HG03521 (cell line): ENCODE data around the gene OR13G1.
"Not testable (repeated sequence)": the region's sequence is repeated elsewhere in the genome, so short reads cannot be mapped to it uniquely, and the experiment has no call there.

Experiments
- ATAC-seq: cut with Tn5 transposase; IDR thresholded peaks from one replicate; pipeline ENCODE4 v1.9.1; 2021; ENCODE audit warnings: mild to moderate bottlenecking, moderate library complexity; ENCODE audit not compliant: unreplicated experiment

OR13G1 gene

GRCh38 chr1:247679639-247680038, at the start of gene OR13G1:
Gene OR13G1, minus strand, starts transcription at chr1:247679739. Its CDS starts 6,698 bp downstream, at chr1:247673041.
- no peak for ATAC-seq

- no peak for ATAC-seq
Observed at GRCh38 chr1:247721222-247721621, 41.7 kb upstream of the OR13G1 start.

- ATAC-seq: no peak
Observed at GRCh38 chr1:247716546-247716945, 37.0 kb upstream of the OR13G1 start, which contains the start of gene OR6F1. Gene OR6F1, minus strand, starts transcription at chr1:247716646. Its CDS starts 3,891 bp downstream, at chr1:247712755.

GRCh38 chr1:247713753-247714152, 34.2 kb upstream of the OR13G1 start:
- no peak for ATAC-seq

- ATAC-seq: not testable (repeated sequence)
Observed at GRCh38 chr1:247710681-247711080, 31.1 kb upstream of the OR13G1 start.

- ATAC-seq: no peak
Observed at GRCh38 chr1:247701338-247701737, 21.8 kb upstream of the OR13G1 start.

GRCh38 chr1:247681288-247681897, 1.9 kb upstream of the OR13G1 start:
- peak; percentile 82 for ATAC-seq

GRCh38 chr1:247680171-247680570, 632 bp upstream of the OR13G1 start:
- no peak for ATAC-seq

- ATAC-seq: no peak
Observed at GRCh38 chr1:247669225-247669624, 10.3 kb downstream of the OR13G1 start.

- peak; percentile 46 for ATAC-seq
Observed at GRCh38 chr1:247656221-247656875, 23.2 kb downstream of the OR13G1 start.

GRCh38 chr1:247653040-247653439, 26.5 kb downstream of the OR13G1 start:
- ATAC-seq: no peak

- no peak for ATAC-seq
Observed at GRCh38 chr1:247647864-247648263, 31.7 kb downstream of the OR13G1 start.

- ATAC-seq: no peak
Observed at GRCh38 chr1:247646867-247647266, 32.7 kb downstream of the OR13G1 start.

GRCh38 chr1:247642742-247643141, 36.8 kb downstream of the OR13G1 start:
- ATAC-seq: no peak

- peak; percentile 65 for ATAC-seq
Observed at GRCh38 chr1:247639381-247639981, 40.1 kb downstream of the OR13G1 start.

GRCh38 chr1:247638781-247639180, 40.8 kb downstream of the OR13G1 start:
- ATAC-seq: no peak

- no peak for ATAC-seq
Observed at GRCh38 chr1:247638011-247638410, 41.5 kb downstream of the OR13G1 start.

- no peak for ATAC-seq
Observed at GRCh38 chr1:247627951-247628350, 51.6 kb downstream of the OR13G1 start.
